ENCODE measurements around the gene SSPN. TPM values are rescaled to one million over a fixed set of nuclear protein-coding genes. Genes with fewer than 3 reads are reported as not detected.

The SSPN gene
- 10 to 100 TPM; 12.8 to 42.7 (median 19.0) TPM for total RNA-seq
- long read RNA-seq, donor 1, full-length matches to known transcripts: 16 of 18 reads
- long read RNA-seq, donor 1, partial matches to known transcripts: 0 of 18 reads
- long read RNA-seq, donor 1, other reads (novel, unspliced or antisense): 2 of 18 reads
- long read RNA-seq, donor 2, full-length matches to known transcripts: 3 of 4 reads
- long read RNA-seq, donor 2, partial matches to known transcripts: 0 of 4 reads
- long read RNA-seq, donor 2, other reads (novel, unspliced or antisense): 1 of 4 reads

GRCh38 chr12:26195250-26195640, at the start of gene SSPN:
TSS of gene SSPN (plus strand) at chr12:26195573. CDS start at chr12:26195673, 100 bp downstream.
- H3K4me1 ChIP-seq (ENCODE audit: low read depth): no peaks in the 10 kb centered on the region
- ATAC-seq (peak; percentile 74), DNase-seq (peak; percentile 65 to 68 (median 68))
- peak within 1 kb of the TSS; percentile 34 for H3K4me3 ChIP-seq
- TF ChIP-seq CTCF (IDR thresholded peaks at IDR 0.05): no peak
- intact Hi-C loops (cut with DNase I, micrococcal nuclease): no loop called here
- H3K9me3 ChIP-seq: no peaks in the 10 kb centered on the region
- H3K36me3 ChIP-seq (ENCODE audit: low read depth): no peaks in the 10 kb centered on the region

GRCh38 chr12:26148291-26148690, 47.1 kb upstream of the SSPN start:
- H3K9me3 ChIP-seq: no peaks in the 10 kb centered on the region
- no peak for ATAC-seq
- no peaks in the 10 kb centered on the region for H3K4me1 ChIP-seq (ENCODE audit: low read depth)
- H3K4me3 ChIP-seq: no peak overlapping the region
- TF ChIP-seq CTCF (IDR thresholded peaks at IDR 0.05): no peak
- DNase-seq: no peak
- H3K36me3 ChIP-seq (ENCODE audit: low read depth): no peaks in the 10 kb centered on the region
- intact Hi-C loops (cut with DNase I, micrococcal nuclease): no loop called here

GRCh38 chr12:26149968-26150500, 45.3 kb upstream of the SSPN start:
- Histone ChIP-seq H3K4me3 (no peak overlapping the region), H3K9me3 (no peaks in the 10 kb centered on the region), H3K4me1 (ENCODE audit: low read depth) (no peaks in the 10 kb centered on the region), H3K36me3 (ENCODE audit: low read depth) (no peaks in the 10 kb centered on the region)
- DNase-seq (no peak), ATAC-seq (no peak)
- no peak for TF ChIP-seq CTCF (IDR thresholded peaks at IDR 0.05)
- intact Hi-C loops (cut with DNase I, micrococcal nuclease): no loop called here

- no peak for ATAC-seq
- intact Hi-C loops (cut with DNase I, micrococcal nuclease): no loop called here
- Histone ChIP-seq H3K9me3 (no peaks in the 10 kb centered on the region), H3K4me3 (no peak overlapping the region), H3K4me1 (ENCODE audit: low read depth) (no peaks in the 10 kb centered on the region), H3K36me3 (ENCODE audit: low read depth) (no peaks in the 10 kb centered on the region)
- TF ChIP-seq CTCF (IDR thresholded peaks at IDR 0.05): no peak
- no peak for DNase-seq
Measured at GRCh38 chr12:26150736-26151450, 44.5 kb upstream of the SSPN start.

- Histone ChIP-seq H3K36me3 (ENCODE audit: low read depth) (no peaks in the 10 kb centered on the region), H3K4me1 (ENCODE audit: low read depth) (peaks cover 6% of the 10 kb centered on the region), H3K4me3 (no peak overlapping the region), H3K9me3 (no peaks in the 10 kb centered on the region)
- intact Hi-C loops (cut with DNase I, micrococcal nuclease): no loop called here
- no peak for TF ChIP-seq CTCF (IDR thresholded peaks at IDR 0.05)
- DNase-seq (no peak), ATAC-seq (no peak)
Measured at GRCh38 chr12:26152507-26153102, 42.8 kb upstream of the SSPN start.

All from mucosa of descending colon (tissue), 3 donors.